ENCODE results near the gene PARD3. TPM values are rescaled to one million over a fixed set of nuclear protein-coding genes. Genes with fewer than 3 reads are reported as not detected.

PARD3 gene
- total and polyA plus RNA-seq, 5 donors = 10.5 to 40.3 (median 27.8) TPM

DNA sequence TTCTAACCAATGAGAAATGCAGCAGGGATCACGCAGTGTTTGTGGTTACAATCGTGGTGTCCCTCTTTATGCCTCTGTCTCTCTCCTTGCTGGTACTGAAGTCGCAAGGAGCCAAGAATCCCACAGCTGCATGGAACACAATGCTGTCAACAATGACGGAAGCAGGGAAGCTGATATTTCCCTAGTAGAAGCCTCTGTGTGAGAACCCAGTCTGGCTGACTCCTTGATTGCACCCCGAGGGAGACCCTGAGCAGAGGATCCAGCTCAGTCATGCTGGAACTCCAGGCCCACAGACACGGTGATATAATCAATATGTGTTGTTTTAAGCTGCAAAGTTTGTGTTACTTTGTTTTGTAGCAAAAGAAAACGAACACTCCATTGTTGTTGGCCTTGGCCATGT is 677.9 kb downstream of the PARD3 start:
- no peaks in the 10 kb centered on the region for H3K9me3 ChIP-seq (ENCODE audit: control insufficient read depth, low read length)
- WGBS = 69% methylated on average over 7 of the region's 7 CpGs
- no peaks in the 10 kb centered on the region for H3K4me1 ChIP-seq (ENCODE audit: control insufficient read depth, insufficient read depth, low read length)
- no peak for DNase-seq
- intact Hi-C loops (cut with DNase I) = no loop called here
- no peaks in the 10 kb centered on the region for H3K27me3 ChIP-seq (ENCODE audit: control insufficient read depth, insufficient read depth)
- ATAC-seq = no peak
- H3K27ac ChIP-seq (ENCODE audit: low read length) = no peak overlapping the region
- H3K4me3 ChIP-seq (ENCODE audit: low read length) = no peak overlapping the region

DNA sequence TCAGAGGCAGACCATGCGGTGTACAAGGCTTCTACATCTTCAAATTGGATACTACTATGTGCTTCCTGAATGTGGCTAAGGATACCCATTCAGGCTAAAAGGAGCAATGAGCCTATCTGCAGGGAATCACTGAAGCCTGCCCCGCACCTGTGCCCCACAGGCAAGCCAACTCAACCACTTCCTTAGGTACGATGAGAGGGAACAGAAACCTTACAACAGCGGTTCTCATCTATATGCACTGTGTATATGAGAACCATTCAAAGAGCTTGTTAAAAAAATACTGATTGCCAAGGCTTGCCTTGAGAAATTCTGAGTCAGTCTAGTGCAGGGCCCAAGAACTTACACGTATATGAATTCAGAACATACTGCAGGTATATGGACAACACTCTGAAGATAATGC is 679.6 kb downstream of the PARD3 start:
- 95% methylated on average over 5 of the region's 5 CpGs for WGBS
- Histone ChIP-seq H3K4me3 (ENCODE audit: low read length) (no peak overlapping the region), H3K9me3 (ENCODE audit: control insufficient read depth, low read length) (no peaks in the 10 kb centered on the region), H3K27me3 (ENCODE audit: control insufficient read depth, insufficient read depth) (no peaks in the 10 kb centered on the region), H3K27ac (ENCODE audit: low read length) (no peak overlapping the region), H3K4me1 (ENCODE audit: control insufficient read depth, insufficient read depth, low read length) (no peaks in the 10 kb centered on the region)
- ATAC-seq (no peak), DNase-seq (no peak)
- intact Hi-C loops (cut with DNase I) = no loop called here

DNA sequence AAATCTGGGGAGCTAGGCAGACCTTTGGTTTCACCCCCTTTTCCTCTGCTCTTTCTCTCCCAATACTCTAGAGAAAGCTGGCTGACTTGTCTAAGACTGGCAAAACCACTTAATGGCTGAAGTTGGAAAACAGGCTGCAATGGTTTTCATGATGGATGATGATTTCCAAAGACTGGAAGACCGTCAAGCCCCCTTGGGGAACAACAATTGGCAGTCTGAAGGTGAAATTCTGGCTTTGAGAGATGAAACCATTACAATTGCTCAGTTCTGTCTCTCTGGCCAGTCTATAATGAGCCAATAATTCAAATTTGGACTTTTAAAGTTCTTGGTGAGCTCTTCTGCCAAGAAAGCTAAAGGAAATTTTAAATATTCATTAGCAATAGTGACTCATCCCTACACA is 680.5 kb downstream of the PARD3 start:
- Histone ChIP-seq H3K9me3 (ENCODE audit: control insufficient read depth, low read length) (no peaks in the 10 kb centered on the region), H3K27me3 (ENCODE audit: control insufficient read depth, insufficient read depth) (no peaks in the 10 kb centered on the region), H3K4me3 (ENCODE audit: low read length) (no peak overlapping the region), H3K27ac (ENCODE audit: low read length) (no peak overlapping the region), H3K4me1 (ENCODE audit: control insufficient read depth, insufficient read depth, low read length) (no peaks in the 10 kb centered on the region)
- intact Hi-C loops (cut with DNase I) = no loop called here
- no peak for DNase-seq
- WGBS = 60% methylated on average over 1 of the region's 1 CpG
- ATAC-seq = no peak

DNA sequence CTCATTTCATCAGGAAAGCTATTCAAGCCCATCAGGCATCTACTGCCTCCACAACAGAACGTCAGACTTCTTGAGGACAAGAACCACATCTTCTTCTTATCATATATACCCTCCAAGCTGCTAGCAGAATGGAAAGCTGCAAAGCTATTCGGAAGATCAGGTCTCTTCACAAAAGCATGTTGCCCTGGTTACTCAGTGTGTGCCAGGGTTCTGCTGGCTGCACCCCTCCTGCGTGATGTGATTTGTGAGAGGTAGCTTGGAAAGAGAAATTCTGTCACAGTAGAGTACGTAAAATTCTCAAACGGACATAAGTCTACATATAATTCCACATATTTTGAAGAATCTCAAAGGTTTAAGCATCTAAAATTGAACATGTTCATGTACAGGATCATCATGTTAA is 681.7 kb downstream of the PARD3 start:
- no peaks in the 10 kb centered on the region for H3K27me3 ChIP-seq (ENCODE audit: control insufficient read depth, insufficient read depth)
- no peak overlapping the region for H3K27ac ChIP-seq (ENCODE audit: low read length)
- H3K4me1 ChIP-seq (ENCODE audit: control insufficient read depth, insufficient read depth, low read length) = no peaks in the 10 kb centered on the region
- ATAC-seq = no peak
- H3K4me3 ChIP-seq (ENCODE audit: low read length) = no peak overlapping the region
- no peak for DNase-seq
- no peaks in the 10 kb centered on the region for H3K9me3 ChIP-seq (ENCODE audit: control insufficient read depth, low read length)
- 97% methylated on average over 5 of the region's 5 CpGs for WGBS
- intact Hi-C loops (cut with DNase I) = no loop called here

DNA sequence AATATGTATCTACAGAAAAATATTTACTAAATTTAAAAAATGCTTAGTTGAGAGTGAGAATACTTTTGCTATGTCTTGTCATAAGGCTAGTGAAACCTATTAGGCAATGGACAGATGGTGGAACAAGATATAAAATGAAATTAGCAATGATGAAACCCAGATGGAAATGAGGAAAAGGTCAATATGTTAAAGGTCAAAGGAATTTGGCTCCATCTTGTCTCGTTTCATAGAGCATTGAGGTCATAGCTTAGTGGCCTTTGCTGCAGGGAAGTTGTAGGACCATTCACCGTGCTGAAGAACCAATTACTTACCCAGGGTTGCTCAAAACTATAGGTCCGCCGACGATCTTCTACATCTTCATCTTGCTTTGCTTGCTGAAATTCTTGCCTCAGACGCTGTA is 683.9 kb downstream of the PARD3 start:
- no peak for ATAC-seq
- no peak for DNase-seq
- Histone ChIP-seq H3K4me3 (ENCODE audit: low read length) (no peak overlapping the region), H3K27me3 (ENCODE audit: control insufficient read depth, insufficient read depth) (no peaks in the 10 kb centered on the region), H3K4me1 (ENCODE audit: control insufficient read depth, insufficient read depth, low read length) (no peaks in the 10 kb centered on the region), H3K9me3 (ENCODE audit: control insufficient read depth, low read length) (no peaks in the 10 kb centered on the region), H3K27ac (ENCODE audit: low read length) (no peak overlapping the region)
- 93% methylated on average over 6 of the region's 6 CpGs for whole genome bisulfite sequencing
- intact Hi-C loops (cut with DNase I) = no loop called here

DNA sequence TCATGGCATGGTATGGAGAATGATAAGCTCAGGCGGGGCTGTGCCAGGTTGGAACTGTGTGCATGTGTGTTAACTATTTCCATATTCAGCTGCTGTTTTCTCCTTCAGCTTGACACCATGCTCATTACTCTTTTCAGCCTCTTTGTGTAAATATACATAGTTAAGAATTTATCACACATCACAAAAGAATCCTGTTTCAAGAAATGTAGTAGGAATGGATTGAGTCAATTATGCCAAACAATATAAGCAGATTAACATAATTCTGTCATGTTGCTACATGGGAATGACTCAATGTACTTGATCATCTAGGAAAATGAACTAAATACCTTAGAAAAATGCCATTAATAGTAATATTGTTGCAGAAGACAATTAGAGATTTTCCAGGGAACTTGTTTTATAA is 687.4 kb downstream of the PARD3 start:
- Histone ChIP-seq H3K27ac (ENCODE audit: low read length) (no peak overlapping the region), H3K9me3 (ENCODE audit: control insufficient read depth, low read length) (no peaks in the 10 kb centered on the region), H3K27me3 (ENCODE audit: control insufficient read depth, insufficient read depth) (no peaks in the 10 kb centered on the region), H3K4me1 (ENCODE audit: control insufficient read depth, insufficient read depth, low read length) (no peaks in the 10 kb centered on the region), H3K4me3 (ENCODE audit: low read length) (no peak overlapping the region)
- DNase-seq (no peak), ATAC-seq (no peak)
- 82% methylated on average over 1 of the region's 1 CpG for WGBS
- intact Hi-C loops (cut with DNase I) = no loop called here

DNA sequence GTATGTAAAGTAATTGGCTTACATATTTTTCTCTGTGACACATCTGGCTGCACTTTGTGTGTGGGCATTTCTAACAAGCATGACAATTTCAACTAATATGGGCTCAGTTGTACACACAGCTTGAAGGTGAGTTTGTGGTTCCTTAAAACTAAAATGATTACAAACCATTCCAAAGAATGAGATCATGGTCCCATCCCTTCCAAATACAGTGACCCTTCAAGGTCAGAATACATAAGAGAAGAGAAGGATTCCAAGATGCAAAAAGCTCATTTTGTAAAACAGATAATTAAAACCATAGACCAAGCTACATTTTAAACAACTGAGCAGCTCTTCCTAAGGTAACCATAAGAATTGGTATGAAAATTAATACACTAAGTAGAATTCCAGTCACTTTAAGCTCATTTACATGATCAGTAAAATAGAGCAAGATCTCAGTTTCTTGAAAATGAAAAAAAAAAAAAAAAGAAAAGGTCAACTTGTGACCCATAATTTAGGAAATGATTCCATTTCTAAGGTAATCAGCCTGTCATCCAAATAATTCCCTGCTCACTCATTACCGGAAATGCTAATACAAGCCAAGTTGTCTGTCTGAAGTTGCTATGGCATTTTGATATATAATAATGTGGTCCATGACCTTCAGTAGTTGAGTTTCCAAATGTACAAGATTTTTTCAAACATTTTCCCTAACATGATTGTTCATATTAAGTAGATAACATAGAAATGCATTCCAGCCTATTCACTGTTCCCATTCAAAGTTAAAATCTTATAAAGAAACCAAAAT is 688.5 kb downstream of the PARD3 start:
- DNase-seq = no peak

DNA sequence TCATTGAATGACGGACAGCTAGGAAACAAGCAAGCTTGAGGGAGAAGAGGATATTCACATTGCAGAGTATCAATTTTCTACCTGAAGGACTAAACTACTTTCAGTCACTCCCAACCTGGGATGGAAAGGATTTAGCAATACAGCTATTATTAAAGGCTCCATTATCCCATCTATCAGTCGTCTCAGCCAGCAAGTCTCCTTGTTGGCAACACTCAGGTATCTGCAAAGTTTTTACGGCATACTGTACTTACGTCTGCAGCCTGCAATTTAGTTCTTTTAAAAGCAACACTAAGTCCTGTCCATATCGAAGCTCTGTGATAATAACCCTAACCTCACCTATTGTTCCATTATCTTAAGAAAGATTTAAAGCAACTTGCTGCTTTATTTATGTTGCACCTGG is 689.4 kb downstream of the PARD3 start:
- 87% methylated on average over 5 of the region's 5 CpGs for WGBS
- no peak for ATAC-seq
- Histone ChIP-seq H3K27me3 (ENCODE audit: control insufficient read depth, insufficient read depth) (no peaks in the 10 kb centered on the region), H3K27ac (ENCODE audit: low read length) (no peak overlapping the region), H3K4me3 (ENCODE audit: low read length) (no peak overlapping the region), H3K9me3 (ENCODE audit: control insufficient read depth, low read length) (no peaks in the 10 kb centered on the region), H3K4me1 (ENCODE audit: control insufficient read depth, insufficient read depth, low read length) (no peaks in the 10 kb centered on the region)
- DNase-seq = no peak
- intact Hi-C loops (cut with DNase I) = no loop called here

More for the DNA sequence above, 688.5 kb downstream of the PARD3 start:
- Histone ChIP-seq H3K9me3 (ENCODE audit: control insufficient read depth, low read length) (no peaks in the 10 kb centered on the region), H3K27ac (ENCODE audit: low read length) (no peak overlapping the region), H3K27me3 (ENCODE audit: control insufficient read depth, insufficient read depth) (no peaks in the 10 kb centered on the region), H3K4me3 (ENCODE audit: low read length) (no peak overlapping the region), H3K4me1 (ENCODE audit: control insufficient read depth, insufficient read depth, low read length) (no peaks in the 10 kb centered on the region)
- no peak for ATAC-seq
- intact Hi-C loops (cut with DNase I) = no loop called here
- WGBS = 74% methylated on average over 1 of the region's 1 CpG

DNA sequence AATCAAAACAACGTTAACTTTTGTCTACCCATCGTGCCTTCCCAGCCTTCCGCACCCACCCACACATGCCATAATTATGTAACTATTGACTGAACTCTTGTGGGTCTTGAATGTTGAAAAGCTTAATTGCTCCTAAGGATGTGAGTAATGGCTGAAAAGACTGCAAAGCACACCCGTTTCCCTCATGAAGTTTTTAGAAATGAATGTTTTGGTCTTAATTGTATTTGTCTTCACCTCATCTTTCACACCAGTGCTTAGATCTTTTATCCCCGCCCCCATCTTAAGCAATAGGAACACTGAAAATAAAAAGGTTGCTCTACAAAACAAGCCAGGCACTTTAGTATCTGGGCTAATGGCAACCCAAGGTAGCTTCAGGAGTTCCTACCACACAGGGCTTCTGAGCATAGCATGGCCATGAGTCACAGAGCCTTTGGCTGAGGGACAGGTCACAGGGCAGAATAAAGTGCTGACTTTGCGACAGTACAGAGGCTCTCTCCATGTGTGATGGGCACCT is 690.5 kb downstream of the PARD3 start:
- Histone ChIP-seq H3K27me3 (ENCODE audit: control insufficient read depth, insufficient read depth) (no peaks in the 10 kb centered on the region), H3K4me3 (ENCODE audit: low read length) (no peak overlapping the region), H3K4me1 (ENCODE audit: control insufficient read depth, insufficient read depth, low read length) (no peaks in the 10 kb centered on the region), H3K9me3 (ENCODE audit: control insufficient read depth, low read length) (no peaks in the 10 kb centered on the region), H3K27ac (ENCODE audit: low read length) (no peak overlapping the region)
- intact Hi-C loops (cut with DNase I) = no loop called here
- DNase-seq (no peak), ATAC-seq (peak in 1 of 2 donors; percentile 33)
- WGBS = 75% methylated on average over 6 of the region's 6 CpGs

DNA sequence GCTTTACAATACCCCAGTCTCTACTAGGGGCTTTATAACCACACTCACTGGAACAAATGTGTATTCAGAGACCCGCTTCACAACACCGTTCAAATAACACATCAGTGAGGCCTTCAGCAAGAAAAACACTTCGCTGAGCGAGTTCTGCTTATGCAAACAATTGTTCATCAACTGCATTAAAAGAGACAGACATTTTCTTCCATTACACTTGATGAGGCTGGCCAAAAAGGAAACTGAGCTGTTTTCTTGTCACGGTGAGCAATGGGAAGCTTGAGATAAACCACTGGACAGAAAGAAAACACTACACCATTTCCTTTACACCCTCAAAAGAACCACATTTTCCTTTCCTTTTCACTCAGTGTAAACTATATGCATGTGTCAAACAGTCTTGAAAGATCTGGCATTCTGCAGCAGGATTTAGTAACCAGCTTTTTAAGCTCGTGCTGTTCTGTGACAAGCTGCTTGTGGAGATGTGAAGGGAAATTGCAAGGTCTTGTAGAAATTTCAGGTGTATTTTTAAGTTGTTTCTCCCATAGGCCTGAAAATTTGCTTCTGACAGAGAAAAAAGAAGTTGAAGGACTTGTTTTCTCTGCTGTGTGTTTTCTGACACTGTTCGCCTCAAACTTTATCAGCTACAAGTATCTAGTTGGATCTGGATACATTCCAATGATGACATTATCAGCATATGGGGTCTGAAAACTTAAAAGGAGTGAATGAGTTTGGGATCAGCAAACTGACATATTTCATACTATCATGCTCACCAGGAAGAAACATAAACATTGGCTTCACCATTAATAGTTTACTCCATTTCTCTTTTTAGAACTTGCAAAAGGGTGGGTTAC is 693.1 kb downstream of the PARD3 start:
- peak; percentile 47 to 90 for ATAC-seq
- DNase-seq = no peak
- no peak overlapping the region for H3K27ac ChIP-seq (ENCODE audit: low read length)

DNA sequence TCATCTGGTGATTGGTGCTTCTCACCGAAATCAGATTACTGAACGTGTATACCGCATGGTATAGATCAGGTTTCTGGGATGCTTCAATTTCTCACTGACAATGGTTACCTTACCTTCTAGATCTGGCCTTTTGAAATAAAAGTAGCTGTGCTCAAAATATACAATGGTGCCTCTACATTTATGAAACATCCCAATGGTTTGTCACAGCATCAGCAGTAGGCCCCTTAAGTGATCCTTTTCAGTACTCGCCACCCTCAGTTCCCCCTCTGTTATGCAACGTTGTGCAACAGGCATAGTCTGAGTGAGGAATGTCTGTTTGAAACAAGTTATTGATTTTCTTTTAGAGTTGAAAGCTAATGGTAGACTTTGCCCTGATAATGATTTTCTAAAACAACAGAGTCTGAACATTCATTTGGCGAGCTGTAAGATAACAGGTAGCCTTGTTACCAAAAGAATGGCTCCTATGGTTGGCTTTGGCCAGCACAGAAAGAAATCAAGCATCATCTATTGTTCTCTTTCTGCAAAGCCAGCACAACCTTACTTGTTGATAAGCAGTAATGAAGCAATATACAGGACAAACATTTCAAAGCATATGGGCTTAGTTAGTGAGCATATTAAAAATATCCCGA is 693.9 kb downstream of the PARD3 start:
- H3K27ac ChIP-seq (ENCODE audit: low read length) = no peak overlapping the region
- peaks cover 2% of the 10 kb centered on the region for H3K4me1 ChIP-seq (ENCODE audit: control insufficient read depth, insufficient read depth, low read length)
- WGBS = 89% methylated on average over 7 of the region's 7 CpGs
- DNase-seq (no peak), ATAC-seq (peak in 1 of 2 donors; percentile 44)
- intact Hi-C loops (cut with DNase I) = no loop called here
- H3K9me3 ChIP-seq (ENCODE audit: control insufficient read depth, low read length) = no peaks in the 10 kb centered on the region
- no peak overlapping the region for H3K4me3 ChIP-seq (ENCODE audit: low read length)
- H3K27me3 ChIP-seq (ENCODE audit: control insufficient read depth, insufficient read depth) = no peaks in the 10 kb centered on the region

More for the DNA sequence above, 693.1 kb downstream of the PARD3 start:
- H3K9me3 ChIP-seq (ENCODE audit: control insufficient read depth, low read length) = no peaks in the 10 kb centered on the region
- intact Hi-C loops (cut with DNase I) = no loop called here
- H3K27me3 ChIP-seq (ENCODE audit: control insufficient read depth, insufficient read depth) = no peaks in the 10 kb centered on the region
- WGBS = 47% methylated on average over 7 of the region's 7 CpGs
- no peak overlapping the region for H3K4me3 ChIP-seq (ENCODE audit: low read length)
- no peaks in the 10 kb centered on the region for H3K4me1 ChIP-seq (ENCODE audit: control insufficient read depth, insufficient read depth, low read length)
